ENCODE measurements around the gene SLC2A13.

GRCh38 chr12:39884616-39885125, 221.2 kb downstream of the SLC2A13 start:
- no peak for TF ChIP-seq POLR2A (IDR thresholded peaks at IDR 0.05)
- no peak for TF ChIP-seq CTCF (IDR thresholded peaks at IDR 0.05)
- no peak for TF ChIP-seq POLR2AphosphoS5 (IDR thresholded peaks at IDR 0.05)

Data from upper lobe of left lung (tissue), 4 donors.